AG04450 (cell line): Measurements from ENCODE around the gene UPB1. TPM values are rescaled to one million over a fixed set of nuclear protein-coding genes. Genes with fewer than 3 reads are reported as not detected.

Experiments
- CTCF ChIA-PET: fragments of 300-600, 350-600 bp; formaldehyde crosslinking; extraction: SDS; loops from one replicate; lab custom pipeline; 2022; ENCODE audit warnings: antibody characterized with exemption, inconsistent platforms; lab: Charles Lee
- POLR2A ChIA-PET: fragments of 350-600 bp; formaldehyde crosslinking; extraction: SDS; loops from one replicate; lab custom pipeline; 2021; ENCODE audit warnings: antibody characterized with exemption, inconsistent platforms; lab: Yijun Ruan, JAX
- DNase-seq: peaks from one replicate; pipeline ENCODE4 v3.0.0-alpha.2; 2011; ENCODE audit warnings: low read depth, low spot score
- H3K27ac ChIP-seq: one replicate; pipeline ENCODE4 v1.5.1; 2012; ENCODE audit warnings: low read depth, low read length, control low read depth
- H3K27me3 ChIP-seq: one replicate; pipeline ENCODE4 v1.6.0; 2012; ENCODE audit warnings: low read length; ENCODE audit not compliant: control insufficient read depth, insufficient read depth
- H3K4me3 ChIP-seq: 2 replicates; pipeline ENCODE4 v1.5.1; 2011; ENCODE audit warnings: mild to moderate bottlenecking, low read depth, low read length, control low read depth
- H3K9me3 ChIP-seq: 2 replicates; pipeline ENCODE4 v1.5.1; 2012; ENCODE audit warnings: low read length; ENCODE audit not compliant: control insufficient read depth, insufficient read depth
- CTCF ChIP-seq: IDR thresholded peaks from 2 replicates; pipeline ENCODE4 v1.5.1; 2011; ENCODE audit warnings: low read depth, low read length, control low read depth, inconsistent platforms
- polyA plus RNA-seq: library from polyadenylated mRNA; depleted of rRNA; stranded (reverse); fragments of >200 nt; gene quantifications from 2 replicates; pipeline ENCODE4 v1.2.3, GENCODE V29; 2011

UPB1 gene
- polyA plus RNA-seq, 1 experiment, result not detected

GRCh38 chr22:24517446-24517845, 22.3 kb downstream of the UPB1 start:
- ChIA-PET POLR2A (no interaction called here), CTCF (no interaction called here)
- Histone ChIP-seq H3K4me3 (no peak overlapping the region), H3K27ac (no peak overlapping the region), H3K27me3 (peaks cover 13% of the 10 kb centered on the region), H3K9me3 (no peaks in the 10 kb centered on the region)
- TF ChIP-seq CTCF, result no peak
- DNase-seq, result no peak

GRCh38 chr22:24518228-24518627, 23.1 kb downstream of the UPB1 start:
- no peak overlapping the region for H3K4me3 ChIP-seq
- ChIA-PET POLR2A (interaction anchor here (0.6 kb wide), 1 partner anchor 15 kb away, joined by 6 read pairs; no protein-coding TSS in a partner anchor), CTCF (no interaction called here)
- H3K9me3 ChIP-seq, result no peaks in the 10 kb centered on the region
- peaks cover 13% of the 10 kb centered on the region for H3K27me3 ChIP-seq
- no peak for TF ChIP-seq CTCF
- no peak overlapping the region for H3K27ac ChIP-seq
- no peak for DNase-seq

GRCh38 chr22:24518771-24519485, 23.8 kb downstream of the UPB1 start:
- DNase-seq, result no peak
- CTCF ChIA-PET, result no interaction called here
- no peak overlapping the region for H3K4me3 ChIP-seq
- H3K9me3 ChIP-seq, result no peaks in the 10 kb centered on the region
- POLR2A ChIA-PET, result interaction anchor here (0.6 kb wide), 1 partner anchor 14 kb away, joined by 6 read pairs; no protein-coding TSS in a partner anchor
- TF ChIP-seq CTCF, result no peak
- no peak overlapping the region for H3K27ac ChIP-seq
- peaks cover 13% of the 10 kb centered on the region for H3K27me3 ChIP-seq

GRCh38 chr22:24519496-24519895, 24.4 kb downstream of the UPB1 start:
- H3K27ac ChIP-seq, result no peak overlapping the region
- POLR2A ChIA-PET, result no interaction called here
- no peak for DNase-seq
- no peaks in the 10 kb centered on the region for H3K9me3 ChIP-seq
- peaks cover 8% of the 10 kb centered on the region for H3K27me3 ChIP-seq
- no peak overlapping the region for H3K4me3 ChIP-seq
- no peak for TF ChIP-seq CTCF
- CTCF ChIA-PET, result no interaction called here

- POLR2A ChIA-PET, result no interaction called here
- no peaks in the 10 kb centered on the region for H3K9me3 ChIP-seq
- peak; percentile 51 for TF ChIP-seq CTCF
- CTCF ChIA-PET, result interaction anchor here (0.6 to 1.7 kb wide), 9 partner anchors 8 to 198 kb away, joined by 3 to 6 read pairs (median 5); no protein-coding TSS in a partner anchor
- H3K4me3 ChIP-seq, result no peak overlapping the region
- H3K27ac ChIP-seq, result no peak overlapping the region
- DNase-seq, result no peak
- H3K27me3 ChIP-seq, result peaks cover 6% of the 10 kb centered on the region
Observed at GRCh38 chr22:24521791-24522245, 26.7 kb downstream of the UPB1 start.
